ENCODE data around the gene HEPACAM2.

The HEPACAM2 gene

GRCh38 chr7:93203496-93203895 lies 22.8 kb downstream of the HEPACAM2 start:
- Histone ChIP-seq H2AFZ (ENCODE audit: low read depth, low read length) (no peak overlapping the region), H4K20me1 (ENCODE audit: insufficient read depth, low read length) (no peaks in the 10 kb centered on the region), H3K4me3 (ENCODE audit: low read length) (no peak overlapping the region), H3K79me2 (ENCODE audit: low read length) (no peaks in the 10 kb centered on the region), H3K36me3 (replicated peaks; ENCODE audit: low read depth, low read length) (no peaks in the 10 kb centered on the region), H3K27me3 (ENCODE audit: low read depth, low read length) (peaks cover 3% of the 10 kb centered on the region; the same call in 1 of the 2 replicates), H3K4me2 (ENCODE audit: low read length) (no peak overlapping the region), H3K9me3 (ENCODE audit: insufficient read depth, low read length) (no peaks in the 10 kb centered on the region), H3K4me1 (ENCODE audit: low read length) (no peaks in the 10 kb centered on the region), H3K9ac (ENCODE audit: low read length) (no peak overlapping the region), H3K27ac (ENCODE audit: low read length) (no peak overlapping the region)
- TF ChIP-seq EZH2phosphoT487 (IDR thresholded peaks at IDR 0.05; ENCODE audit: low read depth): no peak
- no peak for TF ChIP-seq CTCF (IDR thresholded peaks at IDR 0.05; ENCODE audit: low read depth, low read length)

GRCh38 chr7:93202594-93203250 lies 23.5 kb downstream of the HEPACAM2 start:
- H3K9me3 ChIP-seq (ENCODE audit: insufficient read depth, low read length): no peaks in the 10 kb centered on the region
- no peak overlapping the region for H3K9ac ChIP-seq (ENCODE audit: low read length)
- no peak overlapping the region for H2AFZ ChIP-seq (ENCODE audit: low read depth, low read length)
- no peak overlapping the region for H3K4me3 ChIP-seq (ENCODE audit: low read length)
- H3K36me3 ChIP-seq (replicated peaks; ENCODE audit: low read depth, low read length): no peaks in the 10 kb centered on the region
- no peaks in the 10 kb centered on the region for H3K4me1 ChIP-seq (ENCODE audit: low read length)
- TF ChIP-seq EZH2phosphoT487 (IDR thresholded peaks at IDR 0.05; ENCODE audit: low read depth) (no peak), CTCF (IDR thresholded peaks at IDR 0.05; ENCODE audit: low read depth, low read length) (no peak)
- H3K27me3 ChIP-seq (ENCODE audit: low read depth, low read length): peaks cover 3% of the 10 kb centered on the region; the same call in 1 of the 2 replicates
- H3K27ac ChIP-seq (ENCODE audit: low read length): no peak overlapping the region
- no peaks in the 10 kb centered on the region for H4K20me1 ChIP-seq (ENCODE audit: insufficient read depth, low read length)
- no peaks in the 10 kb centered on the region for H3K79me2 ChIP-seq (ENCODE audit: low read length)
- no peak overlapping the region for H3K4me2 ChIP-seq (ENCODE audit: low read length)

- Histone ChIP-seq H3K27ac (ENCODE audit: low read length) (no peak overlapping the region), H3K4me1 (ENCODE audit: low read length) (peaks cover 18% of the 10 kb centered on the region), H3K79me2 (ENCODE audit: low read length) (no peaks in the 10 kb centered on the region), H2AFZ (ENCODE audit: low read depth, low read length) (no peak overlapping the region), H3K9me3 (ENCODE audit: insufficient read depth, low read length) (no peaks in the 10 kb centered on the region), H3K36me3 (replicated peaks; ENCODE audit: low read depth, low read length) (no peaks in the 10 kb centered on the region), H4K20me1 (ENCODE audit: insufficient read depth, low read length) (no peaks in the 10 kb centered on the region), H3K4me2 (ENCODE audit: low read length) (no peak overlapping the region), H3K9ac (ENCODE audit: low read length) (no peak overlapping the region), H3K4me3 (ENCODE audit: low read length) (no peak overlapping the region), H3K27me3 (ENCODE audit: low read depth, low read length) (no peaks in the 10 kb centered on the region; the same call in 1 of the 2 replicates)
- no peak for TF ChIP-seq CTCF (IDR thresholded peaks at IDR 0.05; ENCODE audit: low read depth, low read length)
- no peak for TF ChIP-seq EZH2phosphoT487 (IDR thresholded peaks at IDR 0.05; ENCODE audit: low read depth)
Observed at GRCh38 chr7:93198472-93198871, 27.8 kb downstream of the HEPACAM2 start.

- no peaks in the 10 kb centered on the region for H3K79me2 ChIP-seq (ENCODE audit: low read length)
- TF ChIP-seq CTCF (IDR thresholded peaks at IDR 0.05; ENCODE audit: low read depth, low read length) (no peak), EZH2phosphoT487 (IDR thresholded peaks at IDR 0.05; ENCODE audit: low read depth) (no peak)
- no peak overlapping the region for H3K4me3 ChIP-seq (ENCODE audit: low read length)
- H4K20me1 ChIP-seq (ENCODE audit: insufficient read depth, low read length): no peaks in the 10 kb centered on the region
- peaks cover 18% of the 10 kb centered on the region for H3K4me1 ChIP-seq (ENCODE audit: low read length)
- no peak overlapping the region for H3K9ac ChIP-seq (ENCODE audit: low read length)
- no peaks in the 10 kb centered on the region for H3K9me3 ChIP-seq (ENCODE audit: insufficient read depth, low read length)
- peaks cover 15% of the 10 kb centered on the region for H3K27me3 ChIP-seq (ENCODE audit: low read depth, low read length)
- no peaks in the 10 kb centered on the region for H3K36me3 ChIP-seq (replicated peaks; ENCODE audit: low read depth, low read length)
- peak overlapping the region; percentile 33 for H3K4me2 ChIP-seq (ENCODE audit: low read length)
- no peak overlapping the region for H2AFZ ChIP-seq (ENCODE audit: low read depth, low read length)
- H3K27ac ChIP-seq (ENCODE audit: low read length): no peak overlapping the region
Observed at GRCh38 chr7:93196336-93196735, 29.9 kb downstream of the HEPACAM2 start.

All from OCI-LY3 (cell line).